ENCODE data around the gene FTO.

FTO gene

GRCh38 chr16:54055864-54056263 lies 351.9 kb downstream of the FTO start:
- DNase-seq (ENCODE audit: low read depth): no peak

GRCh38 chr16:54056921-54057320 lies 353.0 kb downstream of the FTO start:
- DNase-seq (ENCODE audit: low read depth): no peak

- no peak for DNase-seq (ENCODE audit: low read depth)
Observed at GRCh38 chr16:54059319-54059718, 355.4 kb downstream of the FTO start.

- no peak for DNase-seq (ENCODE audit: low read depth)
Observed at GRCh38 chr16:54060599-54061421, 356.9 kb downstream of the FTO start.

GRCh38 chr16:54061454-54061853 lies 357.5 kb downstream of the FTO start:
- no peak for DNase-seq (ENCODE audit: low read depth)

- DNase-seq (ENCODE audit: low read depth): no peak
Observed at GRCh38 chr16:54062361-54063278, 358.7 kb downstream of the FTO start.

- DNase-seq (ENCODE audit: low read depth): no peak
Observed at GRCh38 chr16:54063279-54063773, 359.4 kb downstream of the FTO start.

- DNase-seq (ENCODE audit: low read depth): no peak
Observed at GRCh38 chr16:54066451-54067105, 362.6 kb downstream of the FTO start.

GRCh38 chr16:54067322-54068065 lies 363.5 kb downstream of the FTO start:
- DNase-seq (ENCODE audit: low read depth): no peak

GRCh38 chr16:54068212-54068611 lies 364.3 kb downstream of the FTO start:
- no peak for DNase-seq (ENCODE audit: low read depth)

GRCh38 chr16:54069601-54070239 lies 365.8 kb downstream of the FTO start:
- no peak for DNase-seq (ENCODE audit: low read depth)

- DNase-seq (ENCODE audit: low read depth): no peak
Observed at GRCh38 chr16:54070789-54071343, 366.9 kb downstream of the FTO start.

- DNase-seq (ENCODE audit: low read depth): no peak
Observed at GRCh38 chr16:54071514-54071913, 367.6 kb downstream of the FTO start.

- no peak for DNase-seq (ENCODE audit: low read depth)
Observed at GRCh38 chr16:54072237-54072636, 368.3 kb downstream of the FTO start.

GRCh38 chr16:54073356-54073755 lies 369.4 kb downstream of the FTO start:
- DNase-seq (ENCODE audit: low read depth): no peak

GRCh38 chr16:54075446-54075845 lies 371.5 kb downstream of the FTO start:
- DNase-seq (ENCODE audit: low read depth): no peak

GRCh38 chr16:54076006-54076504 lies 372.1 kb downstream of the FTO start:
- no peak for DNase-seq (ENCODE audit: low read depth)

- DNase-seq (ENCODE audit: low read depth): no peak
Observed at GRCh38 chr16:54077050-54077821, 373.3 kb downstream of the FTO start.

GRCh38 chr16:54080524-54081008 lies 376.6 kb downstream of the FTO start:
- no peak for DNase-seq (ENCODE audit: low read depth)

- no peak for DNase-seq (ENCODE audit: low read depth)
Observed at GRCh38 chr16:54086791-54087190, 382.8 kb downstream of the FTO start.
